ENCODE results near the gene OR52R1. TPM values are rescaled to one million over a fixed set of nuclear protein-coding genes. Genes with fewer than 3 reads are reported as not detected.
"Not testable (repeated sequence)": the region's sequence is repeated elsewhere in the genome, so short reads cannot be mapped to it uniquely, and the experiment has no call there.

OR52R1 gene
- total and polyA plus RNA-seq, 2 experiments from 2014 or later, result not detected

GRCh38 chr11:4808476-4808875 lies 4.3 kb upstream of the OR52R1 start:
- no peaks in the 10 kb centered on the region for H3K9me2 ChIP-seq (replicated peaks; ENCODE audit: insufficient read depth)
- no peak for DNase-seq (ENCODE audit: low spot score)
- H3K9me3 ChIP-seq (ENCODE audit: low read depth), result no peaks in the 10 kb centered on the region
- no peak overlapping the region for H3K4me3 ChIP-seq
- H3K4me2 ChIP-seq, result no peak overlapping the region
- no peaks in the 10 kb centered on the region for H3K27me3 ChIP-seq
- H3K4me1 ChIP-seq (ENCODE audit: insufficient read depth), result no peaks in the 10 kb centered on the region
- WGBS (ENCODE audit: low lambda C conversion rate, missing lambda C conversion rate), result 63% methylated on average over 1 of the region's 1 CpG
- no peaks in the 10 kb centered on the region for H4K20me1 ChIP-seq (ENCODE audit: insufficient read depth, poor library complexity, severe bottlenecking)
- H3K36me3 ChIP-seq (replicated peaks; ENCODE audit: insufficient read depth, low read depth), result no peaks in the 10 kb centered on the region
- no peak overlapping the region for H3K27ac ChIP-seq
- H2AFZ ChIP-seq, result no peak overlapping the region
- TF ChIP-seq EZH2phosphoT487 (IDR thresholded peaks at IDR 0.05; ENCODE audit: low read depth, severe bottlenecking, unreplicated experiment), result no peak
- no peak for TF ChIP-seq CTCF (IDR thresholded peaks at IDR 0.05; ENCODE audit: poor library complexity)
- no peak for TF ChIP-seq EZH2 (IDR thresholded peaks at IDR 0.05; ENCODE audit: borderline replicate concordance)
- H3K79me2 ChIP-seq, result no peaks in the 10 kb centered on the region

GRCh38 chr11:4801316-4801715 lies 2.9 kb downstream of the OR52R1 start:
- not testable (repeated sequence) for H3K9me3 ChIP-seq (ENCODE audit: low read depth); H3K4me2 ChIP-seq; H3K79me2 ChIP-seq; H2AFZ ChIP-seq; H3K9me2 ChIP-seq (replicated peaks; ENCODE audit: insufficient read depth); H3K36me3 ChIP-seq (replicated peaks; ENCODE audit: insufficient read depth, low read depth); H3K4me3 ChIP-seq; H3K27ac ChIP-seq; H4K20me1 ChIP-seq (ENCODE audit: insufficient read depth, poor library complexity, severe bottlenecking); DNase-seq (ENCODE audit: low spot score); H3K27me3 ChIP-seq; H3K4me1 ChIP-seq (ENCODE audit: insufficient read depth)
- WGBS (ENCODE audit: low lambda C conversion rate, missing lambda C conversion rate), result 84% methylated on average over 4 of the region's 5 CpGs

DNA sequence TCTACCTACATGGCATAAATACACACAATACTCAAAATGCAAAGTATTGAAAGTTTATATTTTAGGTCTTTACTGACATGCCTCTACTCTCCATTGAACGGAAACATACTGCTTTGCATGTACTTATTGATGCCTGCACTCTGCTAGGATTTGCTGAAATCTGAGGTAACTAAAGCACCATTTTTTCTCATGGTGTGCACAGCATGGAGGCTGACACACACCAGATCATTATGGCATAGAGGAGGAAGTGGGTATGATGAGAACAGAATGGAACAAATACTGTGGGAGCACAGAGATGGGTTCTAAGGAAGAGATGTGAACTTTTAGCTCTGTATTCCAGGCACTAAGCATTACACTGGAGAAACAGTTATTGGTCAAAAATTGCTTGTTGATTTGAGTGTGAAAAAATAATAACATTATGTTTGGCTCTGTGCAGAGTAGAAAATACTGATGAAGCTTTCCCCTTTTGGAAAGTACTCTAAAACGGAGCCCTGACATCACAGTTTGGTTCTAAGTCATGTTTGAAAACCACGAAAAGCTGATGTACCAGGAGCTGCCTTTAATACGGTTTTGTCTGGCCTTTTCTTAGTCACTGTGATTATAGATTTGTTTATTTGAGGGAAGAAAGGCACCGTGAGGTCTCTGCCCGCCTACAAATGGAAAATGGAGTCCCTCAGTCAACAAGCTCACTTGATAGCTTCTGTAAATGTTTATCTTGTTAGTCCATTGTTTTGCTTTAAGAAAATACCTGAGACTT lies 5.6 kb downstream of the OR52R1 start:
- TF ChIP-seq CTCF (IDR thresholded peaks at IDR 0.05; ENCODE audit: poor library complexity) (no peak), EZH2phosphoT487 (IDR thresholded peaks at IDR 0.05; ENCODE audit: low read depth, severe bottlenecking, unreplicated experiment) (no peak), EZH2 (IDR thresholded peaks at IDR 0.05; ENCODE audit: borderline replicate concordance) (no peak)
- Histone ChIP-seq H3K36me3 (replicated peaks; ENCODE audit: insufficient read depth, low read depth) (no peaks in the 10 kb centered on the region), H3K27ac (no peak overlapping the region), H4K20me1 (ENCODE audit: insufficient read depth, poor library complexity, severe bottlenecking) (no peaks in the 10 kb centered on the region), H3K4me3 (no peak overlapping the region), H3K9me3 (ENCODE audit: low read depth) (no peaks in the 10 kb centered on the region), H3K4me2 (no peak overlapping the region), H3K9me2 (replicated peaks; ENCODE audit: insufficient read depth) (no peaks in the 10 kb centered on the region), H3K79me2 (no peaks in the 10 kb centered on the region), H3K27me3 (no peaks in the 10 kb centered on the region), H3K4me1 (ENCODE audit: insufficient read depth) (no peaks in the 10 kb centered on the region), H2AFZ (no peak overlapping the region)
- no peak for DNase-seq (ENCODE audit: low spot score)
- WGBS (ENCODE audit: low lambda C conversion rate, missing lambda C conversion rate), result 51% methylated on average over 6 of the region's 6 CpGs

- no peaks in the 10 kb centered on the region for H4K20me1 ChIP-seq (ENCODE audit: insufficient read depth, poor library complexity, severe bottlenecking)
- no peak overlapping the region for H3K4me2 ChIP-seq
- no peaks in the 10 kb centered on the region for H3K4me1 ChIP-seq (ENCODE audit: insufficient read depth)
- no peaks in the 10 kb centered on the region for H3K36me3 ChIP-seq (replicated peaks; ENCODE audit: insufficient read depth, low read depth)
- H3K27ac ChIP-seq, result no peak overlapping the region
- H2AFZ ChIP-seq, result no peak overlapping the region
- no peaks in the 10 kb centered on the region for H3K27me3 ChIP-seq
- no peak overlapping the region for H3K4me3 ChIP-seq
- no peaks in the 10 kb centered on the region for H3K9me2 ChIP-seq (replicated peaks; ENCODE audit: insufficient read depth)
- 39% methylated on average over 2 of the region's 2 CpGs for WGBS (ENCODE audit: low lambda C conversion rate, missing lambda C conversion rate)
- DNase-seq (ENCODE audit: low spot score), result no peak
- H3K79me2 ChIP-seq, result no peaks in the 10 kb centered on the region
- no peaks in the 10 kb centered on the region for H3K9me3 ChIP-seq (ENCODE audit: low read depth)
- no peak for TF ChIP-seq CTCF (IDR thresholded peaks at IDR 0.05; ENCODE audit: poor library complexity)
- TF ChIP-seq EZH2phosphoT487 (IDR thresholded peaks at IDR 0.05; ENCODE audit: low read depth, severe bottlenecking, unreplicated experiment), result no peak
- no peak for TF ChIP-seq EZH2 (IDR thresholded peaks at IDR 0.05; ENCODE audit: borderline replicate concordance)
Observed at GRCh38 chr11:4797206-4797605, 7.0 kb downstream of the OR52R1 start.

Data from hepatocyte (in vitro differentiated cells).